Cortex of kidney (tissue), 1 donor: ENCODE results near the gene TMPRSS11A.

ENCODE experiments used
- DNase-seq: peaks from one replicate; lab custom pipeline; 2025; lab: John Stamatoyannopoulos, UW

The TMPRSS11A gene

GRCh38 chr4:67871867-67872266, 91.4 kb downstream of the TMPRSS11A start:
- no peak for DNase-seq

DNA sequence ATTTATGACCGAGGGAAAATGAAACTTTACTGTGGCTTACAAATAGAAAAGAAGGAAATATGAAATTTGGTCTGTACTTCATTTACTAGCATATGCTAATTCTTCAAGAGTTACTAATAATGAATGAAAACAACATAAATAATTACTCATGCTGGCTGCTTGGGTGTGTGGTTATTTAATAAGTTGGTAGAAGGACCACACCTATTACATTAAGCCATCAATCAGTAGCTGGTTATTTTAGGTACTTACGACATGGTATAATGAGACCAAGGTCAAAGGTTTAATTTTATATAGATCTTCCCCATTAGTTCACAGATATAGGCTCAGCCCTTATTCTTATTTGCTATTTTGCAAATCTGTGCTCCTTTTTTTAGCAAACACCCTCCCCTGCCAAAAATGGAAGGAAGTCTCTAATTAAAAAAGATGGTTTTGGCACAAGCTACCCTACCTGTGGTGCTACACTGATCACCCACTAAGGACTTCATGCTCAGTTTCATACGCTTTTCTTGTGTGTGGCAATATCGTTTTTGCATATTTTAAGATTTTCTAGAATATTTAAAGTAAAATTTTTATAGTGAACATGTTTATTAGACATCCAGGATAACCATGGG, 93.6 kb downstream of the TMPRSS11A start:
- no peak for DNase-seq

DNA sequence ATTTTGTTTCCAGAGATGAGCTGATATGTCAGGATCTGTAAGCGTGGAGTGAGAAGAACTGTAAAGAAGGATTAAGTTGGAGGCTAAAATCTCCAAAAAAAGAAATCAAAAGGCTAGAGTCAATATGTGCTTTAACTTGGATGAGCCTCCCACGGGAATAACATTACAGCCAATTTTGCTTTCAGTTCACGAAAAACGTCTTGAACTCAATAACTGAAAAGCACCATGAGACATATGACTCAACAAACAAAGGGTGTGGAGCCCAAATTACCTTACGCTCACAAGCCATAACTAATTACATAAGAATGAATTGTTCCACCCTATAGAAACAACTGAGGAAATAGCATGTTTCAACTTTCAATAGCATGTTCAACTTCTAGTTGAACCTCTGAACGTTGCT, 101.8 kb downstream of the TMPRSS11A start:
- DNase-seq = no peak
